ENCODE data around the gene KIAA1958. TPM values are rescaled to one million over a fixed set of nuclear protein-coding genes. Genes with fewer than 3 reads are reported as not detected.
A peak's percentile ranks its signal among the peaks of the same experiment; 100 is the strongest.

The KIAA1958 gene
- total RNA-seq, 1 experiment from 2014 or later = 18.5 TPM

- no peak for TF ChIP-seq ZNF274 (IDR thresholded peaks at IDR 0.05; ENCODE audit: low read depth, low read length)
- no peak for TF ChIP-seq POLR2AphosphoS5 (IDR thresholded peaks at IDR 0.05; ENCODE audit: low read depth, low read length)
- no peak for TF ChIP-seq CBX3 (IDR thresholded peaks at IDR 0.05; ENCODE audit: low read depth)
- no peak for TF ChIP-seq CEBPB (IDR thresholded peaks at IDR 0.05; ENCODE audit: low read depth)
- no peak for TF ChIP-seq EZH2 (IDR thresholded peaks at IDR 0.05)
- no peak for TF ChIP-seq ZFX (IDR thresholded peaks at IDR 0.05)
These were observed 68.5 kb downstream of the KIAA1958 start (continued) for GRCh38 chr9:112555101-112555643.

- H2AFZ ChIP-seq (ENCODE audit: low read depth, low read length, poor library complexity, severe bottlenecking) = no peak overlapping the region
- H3K79me2 ChIP-seq (ENCODE audit: insufficient read depth, low read length) = no peaks in the 10 kb centered on the region
- H3K27ac ChIP-seq (ENCODE audit: low read depth, low read length) = no peak overlapping the region
- H4K20me1 ChIP-seq (ENCODE audit: insufficient read depth) = no peaks in the 10 kb centered on the region
- H3K27me3 ChIP-seq (ENCODE audit: insufficient read depth, low read length) = no peaks in the 10 kb centered on the region
- intact Hi-C loops (cut with micrococcal nuclease) = no loop called here
- H3K4me1 ChIP-seq (ENCODE audit: control insufficient read depth in 1 of 2, insufficient read depth in 2 of 2, low read length in 2 of 2) = peaks cover 7 to 16% of the 10 kb centered on the region in 2 experiments; a peak in 2 of 4 replicates
- ATAC-seq (no peak), DNase-seq (ENCODE audit: low read depth, low spot score) (no peak)
- ChIA-PET POLR2A (no interaction called here), RAD21 (ENCODE audit: low non-redundant PET in 1 of 2, low total read pairs in 2 of 2, uncharacterized antibody in 2 of 2, unreplicated experiment in 2 of 2) (no interaction called here), CTCF (no interaction called here)
- H3K4me2 ChIP-seq (ENCODE audit: low read length) = peak overlapping the region; percentile 26; the same call in 1 of the 2 replicates
- BruUV-seq (replicated peaks) = no TSS peak
- H3K4me3 ChIP-seq (replicated peaks in 1 of 2; ENCODE audit: low read depth in 1 of 2, low read length in 2 of 2) = no peak overlapping the region
- no peaks in the 10 kb centered on the region for H3K9me2 ChIP-seq (ENCODE audit: insufficient read depth)
- no peaks in the 10 kb centered on the region for H3K9me3 ChIP-seq (ENCODE audit: control insufficient read depth in 1 of 2, insufficient read depth in 1 of 2, low read depth in 1 of 2, low read length in 2 of 2)
- H3K9ac ChIP-seq (ENCODE audit: low read length) = no peak overlapping the region
- no peaks in the 10 kb centered on the region for H3K36me3 ChIP-seq (ENCODE audit: control insufficient read depth in 1 of 2, insufficient read depth in 2 of 2, low read length in 2 of 2)
- no peak for TF ChIP-seq ZBTB33 (IDR thresholded peaks at IDR 0.05; ENCODE audit: extremely low read depth, insufficient replicate concordance, low read length)
- TF ChIP-seq ELF1 (IDR thresholded peaks at IDR 0.05; ENCODE audit: borderline replicate concordance, low read depth) = no peak
- TF ChIP-seq EZH2phosphoT487 (IDR thresholded peaks at IDR 0.05; ENCODE audit: borderline replicate concordance) = no peak
- TF ChIP-seq FOSL1 (IDR thresholded peaks at IDR 0.05; ENCODE audit: low read depth) = no peak
- TF ChIP-seq SIN3A (IDR thresholded peaks at IDR 0.05; ENCODE audit: low read depth) = no peak
- TF ChIP-seq JUND (IDR thresholded peaks at IDR 0.05) = no peak
- TF ChIP-seq POLR2AphosphoS5 (IDR thresholded peaks at IDR 0.05; ENCODE audit: low read depth, low read length) = no peak
- no peak for TF ChIP-seq CEBPB (IDR thresholded peaks at IDR 0.05; ENCODE audit: low read depth)
- no peak for TF ChIP-seq ATF3 (IDR thresholded peaks at IDR 0.05)
- no peak for TF ChIP-seq POLR2A (IDR thresholded peaks at IDR 0.05; ENCODE audit: borderline replicate concordance, extremely low read depth, insufficient read depth, insufficient read length)
- no peak for TF ChIP-seq SP1 (IDR thresholded peaks at IDR 0.05; ENCODE audit: low read depth)
- no peak for TF ChIP-seq EZH2 (IDR thresholded peaks at IDR 0.05)
- TF ChIP-seq TCF7L2 (IDR thresholded peaks at IDR 0.05; ENCODE audit: borderline replicate concordance, extremely low read depth, insufficient read depth, insufficient read length) = no peak
- TF ChIP-seq, protein P1, sequence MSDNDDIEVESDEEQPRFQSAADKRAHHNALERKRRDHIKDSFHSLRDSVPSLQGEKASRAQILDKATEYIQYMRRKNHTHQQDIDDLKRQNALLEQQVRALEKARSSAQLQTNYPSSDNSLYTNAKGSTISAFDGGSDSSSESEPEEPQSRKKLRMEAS (IDR thresholded peaks at IDR 0.05) = no peak
- TF ChIP-seq EGR1 (IDR thresholded peaks at IDR 0.05; ENCODE audit: low read depth) = no peak
- TF ChIP-seq SRF (IDR thresholded peaks at IDR 0.05; ENCODE audit: low read depth) = no peak
- TF ChIP-seq, protein P2, sequence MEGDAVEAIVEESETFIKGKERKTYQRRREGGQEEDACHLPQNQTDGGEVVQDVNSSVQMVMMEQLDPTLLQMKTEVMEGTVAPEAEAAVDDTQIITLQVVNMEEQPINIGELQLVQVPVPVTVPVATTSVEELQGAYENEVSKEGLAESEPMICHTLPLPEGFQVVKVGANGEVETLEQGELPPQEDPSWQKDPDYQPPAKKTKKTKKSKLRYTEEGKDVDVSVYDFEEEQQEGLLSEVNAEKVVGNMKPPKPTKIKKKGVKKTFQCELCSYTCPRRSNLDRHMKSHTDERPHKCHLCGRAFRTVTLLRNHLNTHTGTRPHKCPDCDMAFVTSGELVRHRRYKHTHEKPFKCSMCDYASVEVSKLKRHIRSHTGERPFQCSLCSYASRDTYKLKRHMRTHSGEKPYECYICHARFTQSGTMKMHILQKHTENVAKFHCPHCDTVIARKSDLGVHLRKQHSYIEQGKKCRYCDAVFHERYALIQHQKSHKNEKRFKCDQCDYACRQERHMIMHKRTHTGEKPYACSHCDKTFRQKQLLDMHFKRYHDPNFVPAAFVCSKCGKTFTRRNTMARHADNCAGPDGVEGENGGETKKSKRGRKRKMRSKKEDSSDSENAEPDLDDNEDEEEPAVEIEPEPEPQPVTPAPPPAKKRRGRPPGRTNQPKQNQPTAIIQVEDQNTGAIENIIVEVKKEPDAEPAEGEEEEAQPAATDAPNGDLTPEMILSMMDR (IDR thresholded peaks at IDR 0.05 in 2 of 3, conservative IDR thresholded peaks at IDR 0.05 in 1 of 3; ENCODE audit: borderline replicate concordance in 1 of 3, insufficient read depth in 1 of 3, low read depth in 2 of 3, low read length in 2 of 3) = no peak
- TF ChIP-seq CBX3 (IDR thresholded peaks at IDR 0.05; ENCODE audit: low read depth) = no peak
These were observed 69.3 kb downstream of the KIAA1958 start for GRCh38 chr9:112555844-112556482.

Data from HCT116 (cell line).